ENCODE data around the gene TCL1B.

TCL1B gene

DNA sequence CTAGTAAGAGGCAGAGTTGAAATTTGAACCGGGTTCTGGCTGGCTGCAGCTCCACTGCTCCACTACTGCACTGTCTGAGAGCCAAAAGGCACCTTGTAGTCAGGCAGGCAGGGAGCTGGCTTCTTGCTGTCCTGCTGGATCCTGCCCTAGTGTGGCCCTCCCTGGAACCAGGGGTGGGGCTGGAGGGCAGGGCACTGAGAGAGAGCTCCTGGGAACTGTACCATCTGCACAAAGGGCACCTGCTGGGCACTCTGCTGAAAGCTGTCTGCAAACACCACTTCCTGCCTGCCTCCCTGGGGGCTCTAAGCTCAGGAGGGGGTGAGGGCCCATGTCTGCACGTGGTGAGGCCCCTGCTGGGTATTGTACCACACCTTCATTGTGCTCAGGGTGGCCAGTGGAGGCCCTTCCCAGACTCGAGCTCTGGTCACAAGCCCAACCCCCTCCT lies 19.0 kb upstream of the TCL1B start:
- no peak for DNase-seq (ENCODE audit: low spot score)
- TF ChIP-seq, protein P1, sequence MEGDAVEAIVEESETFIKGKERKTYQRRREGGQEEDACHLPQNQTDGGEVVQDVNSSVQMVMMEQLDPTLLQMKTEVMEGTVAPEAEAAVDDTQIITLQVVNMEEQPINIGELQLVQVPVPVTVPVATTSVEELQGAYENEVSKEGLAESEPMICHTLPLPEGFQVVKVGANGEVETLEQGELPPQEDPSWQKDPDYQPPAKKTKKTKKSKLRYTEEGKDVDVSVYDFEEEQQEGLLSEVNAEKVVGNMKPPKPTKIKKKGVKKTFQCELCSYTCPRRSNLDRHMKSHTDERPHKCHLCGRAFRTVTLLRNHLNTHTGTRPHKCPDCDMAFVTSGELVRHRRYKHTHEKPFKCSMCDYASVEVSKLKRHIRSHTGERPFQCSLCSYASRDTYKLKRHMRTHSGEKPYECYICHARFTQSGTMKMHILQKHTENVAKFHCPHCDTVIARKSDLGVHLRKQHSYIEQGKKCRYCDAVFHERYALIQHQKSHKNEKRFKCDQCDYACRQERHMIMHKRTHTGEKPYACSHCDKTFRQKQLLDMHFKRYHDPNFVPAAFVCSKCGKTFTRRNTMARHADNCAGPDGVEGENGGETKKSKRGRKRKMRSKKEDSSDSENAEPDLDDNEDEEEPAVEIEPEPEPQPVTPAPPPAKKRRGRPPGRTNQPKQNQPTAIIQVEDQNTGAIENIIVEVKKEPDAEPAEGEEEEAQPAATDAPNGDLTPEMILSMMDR (IDR thresholded peaks at IDR 0.05; ENCODE audit: extremely low read depth, missing control alignments): no peak

DNA sequence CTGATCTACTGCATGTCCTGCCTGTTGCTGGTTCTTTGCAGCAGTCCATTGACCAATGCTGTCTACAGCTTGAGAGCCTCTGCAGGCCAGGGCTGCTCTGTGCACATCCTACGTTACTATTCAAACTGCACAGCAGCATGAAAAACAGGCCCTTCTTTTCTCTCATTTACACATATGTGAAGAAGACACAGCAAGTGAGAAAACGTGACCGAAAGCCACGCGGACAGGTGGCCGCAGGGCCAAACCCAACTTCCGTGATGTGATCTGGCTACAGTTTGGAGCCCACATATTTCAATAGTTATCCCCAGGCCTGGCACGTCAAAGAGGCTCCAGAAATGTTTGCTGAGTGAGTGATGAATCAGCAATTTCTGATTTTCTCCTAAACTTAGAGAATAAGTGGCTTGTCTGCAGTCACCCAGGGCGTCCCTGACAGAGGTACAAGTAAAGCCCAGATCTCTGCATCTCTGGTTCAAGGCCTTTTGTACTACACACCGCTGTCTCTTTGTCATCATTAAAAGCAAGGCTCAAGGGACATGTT lies 17.9 kb upstream of the TCL1B start:
- DNase-seq (ENCODE audit: low spot score): no peak
- TF ChIP-seq, protein P1 (IDR thresholded peaks at IDR 0.05; ENCODE audit: extremely low read depth, missing control alignments): no peak

DNA sequence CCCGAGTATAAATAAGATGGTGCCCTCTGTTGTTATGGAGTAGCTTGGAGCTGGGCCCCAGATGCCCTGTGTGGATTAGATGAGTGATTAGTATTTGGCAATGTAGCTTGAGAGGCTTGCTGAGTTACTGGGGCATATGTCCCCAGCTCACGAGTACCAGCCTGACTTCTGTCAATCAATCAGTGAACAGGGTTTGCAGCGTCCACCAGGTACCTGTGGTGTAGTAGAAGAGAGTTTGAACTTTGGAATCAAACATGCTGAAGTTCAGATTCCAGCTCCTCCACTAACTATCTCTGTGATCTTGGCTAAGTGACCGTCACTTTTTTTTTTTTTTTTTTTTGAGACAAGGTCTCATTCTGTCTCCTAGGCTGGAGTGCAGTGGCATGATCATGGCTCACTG lies 11.6 kb upstream of the TCL1B start:
- no peak for DNase-seq (ENCODE audit: low spot score)
- TF ChIP-seq, protein P1 (IDR thresholded peaks at IDR 0.05; ENCODE audit: extremely low read depth, missing control alignments): no peak

DNA sequence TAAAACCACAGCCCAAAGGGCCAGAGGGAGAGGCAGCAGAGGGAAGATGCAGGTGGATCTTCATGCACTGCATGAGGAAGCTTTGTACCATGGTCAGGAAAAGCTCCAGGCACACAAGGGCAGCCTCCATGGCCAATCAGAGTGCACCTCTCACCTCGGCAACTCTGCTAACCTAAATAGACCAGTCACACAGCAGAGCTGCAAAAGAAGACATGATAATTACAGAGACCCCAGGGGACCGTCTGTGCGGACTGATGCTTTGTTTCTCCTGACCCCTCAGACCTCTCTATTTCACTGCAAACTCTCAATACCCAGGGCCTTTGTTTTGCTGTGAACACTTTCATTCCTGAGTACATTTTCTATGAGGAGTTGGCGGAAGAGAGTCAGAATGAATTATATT lies 10.7 kb upstream of the TCL1B start:
- TF ChIP-seq, protein P1 (IDR thresholded peaks at IDR 0.05; ENCODE audit: extremely low read depth, missing control alignments): no peak
- no peak for DNase-seq (ENCODE audit: low spot score)

DNA sequence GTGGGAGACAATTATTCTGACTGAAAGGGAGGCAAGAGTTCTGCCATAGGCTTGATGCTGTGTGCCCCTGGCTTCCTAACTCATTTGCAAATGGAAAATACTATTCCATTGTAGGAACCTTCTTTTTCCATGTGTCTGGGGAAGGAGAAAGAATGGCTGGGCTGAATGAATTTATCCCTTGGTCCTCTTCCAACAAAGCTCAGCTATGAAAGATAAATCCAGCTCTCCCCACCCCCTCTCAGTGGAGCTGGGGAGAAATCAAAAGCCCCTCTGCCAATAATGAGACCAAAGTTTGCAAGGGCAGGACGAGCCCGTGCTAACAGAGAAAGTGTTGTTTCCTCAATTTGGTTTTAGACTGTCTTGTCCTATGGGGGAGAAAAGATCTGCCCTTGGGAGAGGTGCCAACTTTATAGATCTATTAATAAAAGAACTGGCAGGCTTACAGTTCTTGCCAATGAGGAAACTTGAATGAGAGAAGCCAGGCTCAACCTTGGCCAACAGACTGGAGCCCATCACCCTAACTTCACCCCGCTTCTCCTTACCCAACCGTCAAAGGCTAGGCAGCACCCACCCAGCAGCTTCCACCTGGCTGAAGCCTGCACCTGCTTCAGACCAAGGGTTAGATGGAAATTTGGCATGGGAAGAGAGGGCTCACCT lies 8.9 kb upstream of the TCL1B start:
- DNase-seq (ENCODE audit: low spot score): no peak
- TF ChIP-seq, protein P1 (IDR thresholded peaks at IDR 0.05; ENCODE audit: extremely low read depth, missing control alignments): no peak

DNA sequence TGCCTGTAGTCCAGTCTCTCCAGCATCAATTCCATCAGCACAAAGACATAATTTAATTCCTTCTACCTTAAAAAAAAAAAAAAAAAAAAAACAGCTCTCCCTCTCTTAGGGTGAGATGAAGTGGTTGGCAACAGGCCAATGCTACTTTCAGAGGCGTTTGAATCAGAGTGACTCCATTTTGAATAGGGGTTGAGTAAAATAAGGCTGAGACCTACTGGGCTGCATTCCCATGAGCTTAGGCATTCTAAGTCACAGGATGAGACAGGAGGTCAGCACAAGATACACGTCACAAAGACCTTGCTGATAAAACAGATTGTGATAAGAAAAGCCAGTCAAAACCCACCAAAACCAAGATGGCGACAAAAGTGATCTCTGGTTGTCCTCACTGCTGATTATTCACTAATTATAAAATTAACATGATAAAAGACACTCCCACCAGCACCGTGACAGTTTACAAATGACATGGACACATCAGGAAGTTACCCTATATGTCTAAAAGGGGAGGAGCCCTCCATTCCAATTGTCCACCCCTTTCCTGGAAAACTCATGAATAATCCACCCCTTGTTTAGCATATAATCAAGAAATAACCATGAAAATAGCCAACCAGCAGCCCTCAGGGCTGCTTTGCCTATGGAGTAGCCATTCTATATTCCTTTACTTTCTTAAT lies 6.9 kb upstream of the TCL1B start:
- DNase-seq (ENCODE audit: low spot score): no peak
- TF ChIP-seq, protein P1 (IDR thresholded peaks at IDR 0.05; ENCODE audit: extremely low read depth, missing control alignments): no peak

DNA sequence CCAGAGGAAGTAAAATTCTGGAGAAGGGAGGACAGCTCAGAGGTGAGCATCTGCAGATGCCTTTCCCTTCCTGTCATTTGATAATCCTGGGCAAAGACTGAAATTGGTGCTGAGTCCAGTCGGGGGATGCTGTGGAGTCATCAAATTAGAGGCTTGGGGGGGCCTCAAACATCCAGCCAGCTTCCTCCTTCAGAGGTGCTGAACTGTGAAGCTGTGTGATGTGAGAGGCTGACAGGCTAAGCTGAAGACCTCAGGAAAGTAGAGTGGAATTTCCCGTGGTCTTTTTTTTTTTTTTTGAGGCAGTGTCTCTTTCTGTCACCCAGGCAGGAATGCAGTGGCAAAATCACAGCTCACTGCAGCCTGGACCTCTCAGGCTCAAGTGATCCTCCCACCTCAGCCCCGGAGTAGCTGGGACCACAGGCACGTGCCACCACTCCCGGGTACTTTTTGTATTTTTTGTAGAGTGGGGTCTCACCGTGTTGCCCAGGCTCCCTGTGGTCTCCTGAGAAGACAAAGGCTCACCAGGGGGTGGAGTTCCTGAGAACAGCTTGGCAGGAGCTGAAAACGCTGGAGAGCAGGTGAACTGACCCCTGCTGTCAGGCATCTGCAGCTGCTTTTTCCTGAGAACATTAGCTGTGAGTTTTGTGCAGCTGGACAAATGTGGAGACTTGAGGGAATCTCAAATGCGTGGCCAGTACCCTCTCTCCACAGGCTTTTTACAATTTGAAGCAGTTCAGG lies 6.1 kb upstream of the TCL1B start:
- TF ChIP-seq, protein P1 (IDR thresholded peaks at IDR 0.05; ENCODE audit: extremely low read depth, missing control alignments): no peak
- peak; percentile 44 for DNase-seq (ENCODE audit: low spot score)
